HG03039 (cell line): ENCODE measurements around the gene SEL1L3.
"Not testable (repeated sequence)": the region's sequence is repeated elsewhere in the genome, so short reads cannot be mapped to it uniquely, and the experiment has no call there.

Source experiments
- ATAC-seq: cut with Tn5 transposase; IDR thresholded peaks from one replicate; pipeline ENCODE4 v1.9.1; 2021; ENCODE audit warnings: mild to moderate bottlenecking, moderate library complexity; ENCODE audit not compliant: unreplicated experiment

The SEL1L3 gene

DNA sequence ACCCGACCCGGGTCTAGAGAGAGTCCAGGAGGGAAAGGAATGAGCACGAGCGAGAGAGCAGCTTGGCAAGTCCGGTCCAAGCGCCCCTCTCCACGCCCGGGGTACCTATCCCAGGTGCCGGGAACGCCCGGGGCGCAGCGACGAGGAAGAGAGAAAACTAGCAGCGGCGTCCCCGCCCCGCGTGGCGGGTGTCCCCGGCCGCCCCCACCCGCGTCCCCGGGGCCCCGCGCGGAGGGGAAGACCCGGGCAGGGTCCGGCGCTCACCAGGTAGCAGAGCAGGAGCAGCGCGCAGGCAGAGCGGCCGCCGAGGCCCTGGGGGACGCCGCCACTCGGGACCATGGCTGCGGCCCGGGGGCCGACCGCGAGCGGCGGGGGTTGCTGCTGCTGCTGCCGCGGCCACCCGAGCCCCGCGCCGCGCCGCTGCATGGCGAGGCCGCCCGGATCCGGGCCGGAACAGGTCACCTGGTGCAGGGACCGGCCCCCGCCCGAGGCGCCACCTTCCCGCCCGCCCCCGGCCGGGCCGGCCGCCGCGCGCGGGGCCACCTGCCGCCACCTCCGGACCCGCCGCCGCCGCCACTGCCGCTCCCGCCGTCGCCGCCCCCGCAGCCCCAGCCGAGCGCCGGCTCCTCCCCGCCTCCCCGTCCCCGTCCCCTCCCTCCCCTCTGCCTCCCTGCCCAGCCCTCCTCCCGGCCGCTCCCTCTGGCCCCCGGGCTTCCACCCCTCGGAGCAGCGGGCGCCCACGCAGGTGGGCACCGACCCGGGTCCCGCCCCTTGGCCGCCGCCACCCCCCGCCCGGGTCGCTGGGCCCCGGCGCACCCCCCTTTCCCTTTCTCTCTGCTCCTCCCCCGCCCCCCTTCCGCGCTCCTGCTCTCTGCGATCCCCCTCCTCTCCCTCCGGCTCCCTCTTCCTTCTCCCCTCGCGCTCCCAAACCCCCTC is at the start of gene SEL1L3:
SEL1L3 (minus strand) TSS at position 578 of the 936 bp plus-strand sequence; CDS start at position 426, 152 bp downstream.
- ATAC-seq = peak; percentile 55

DNA sequence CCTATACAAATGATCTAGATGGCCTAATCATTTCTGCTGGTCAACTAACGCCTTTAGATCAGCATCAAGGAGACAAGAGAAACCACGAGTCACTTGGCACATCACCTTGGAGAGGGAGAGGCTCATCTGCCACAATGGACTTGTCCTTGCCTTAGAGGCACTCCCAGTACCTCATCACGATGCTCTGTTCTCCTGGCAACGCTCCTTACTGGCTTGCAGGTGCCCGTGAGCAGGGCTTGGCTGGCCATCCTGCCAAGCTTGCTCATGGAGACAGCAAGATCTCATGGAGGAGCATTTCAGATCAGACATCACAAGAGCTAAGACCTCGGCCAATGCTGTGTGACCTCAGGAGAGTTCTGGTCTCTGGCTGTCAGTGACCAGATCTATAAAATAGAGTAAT is 48.6 kb upstream of the SEL1L3 start:
- ATAC-seq = no peak

DNA sequence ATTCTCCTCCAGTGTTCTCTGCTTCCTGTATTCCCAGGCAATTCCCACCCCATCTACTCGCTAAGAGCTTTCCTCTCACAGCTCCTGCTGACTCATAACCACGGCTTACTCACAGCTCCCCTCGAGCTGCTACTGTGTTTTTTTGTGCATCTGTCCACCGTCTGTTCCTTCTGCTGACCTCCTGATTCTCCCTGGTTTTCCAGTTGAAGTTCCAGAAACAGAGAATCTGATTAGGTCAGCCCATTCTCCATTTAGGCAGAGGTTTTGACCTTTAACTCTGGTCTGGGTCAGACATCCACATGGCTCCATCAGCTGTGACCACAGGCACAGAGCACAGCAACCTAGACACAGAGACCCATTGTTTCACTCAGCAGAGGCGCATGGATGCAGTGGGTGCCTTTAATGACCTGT is 45.7 kb upstream of the SEL1L3 start:
- ATAC-seq = no peak

DNA sequence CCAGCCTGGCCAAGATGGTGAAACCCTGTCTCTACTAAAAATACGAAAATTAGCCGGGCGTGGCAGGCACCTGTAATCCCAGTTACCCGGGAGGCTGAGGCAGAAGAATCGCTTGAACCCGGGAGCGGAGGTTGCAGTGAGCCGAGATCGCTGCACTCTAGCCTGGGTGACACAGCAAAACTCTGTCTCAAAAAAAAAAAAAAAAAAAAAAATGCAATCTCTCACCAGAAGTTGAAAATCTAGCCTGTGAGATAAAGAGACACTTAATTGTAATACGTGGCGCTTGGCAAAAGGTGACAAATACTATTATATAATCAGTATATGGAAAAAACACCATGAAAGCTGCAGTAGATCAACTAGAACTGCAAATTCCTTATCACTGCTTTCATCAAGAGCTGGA is 43.3 kb upstream of the SEL1L3 start:
- ATAC-seq = not testable (repeated sequence)

DNA sequence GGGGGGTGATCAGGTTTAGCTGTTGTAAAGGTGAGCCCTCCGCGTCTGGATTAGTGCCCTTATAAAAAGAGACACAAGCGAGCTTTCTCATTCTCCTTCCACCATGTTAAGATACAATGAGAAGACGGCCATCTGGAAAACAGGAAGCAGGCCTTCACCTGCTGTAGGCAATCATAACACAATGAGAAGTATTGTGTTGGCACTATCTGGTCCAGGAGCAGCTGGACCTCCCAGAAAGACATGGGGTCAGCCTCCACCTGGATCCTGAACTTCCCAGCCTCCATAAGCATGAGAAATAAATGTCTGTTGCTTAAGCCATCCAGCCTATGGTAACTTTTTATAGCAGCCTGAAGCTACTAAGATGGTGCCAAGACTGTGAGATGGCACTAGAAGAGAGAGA is 42.6 kb upstream of the SEL1L3 start:
- ATAC-seq = no peak

DNA sequence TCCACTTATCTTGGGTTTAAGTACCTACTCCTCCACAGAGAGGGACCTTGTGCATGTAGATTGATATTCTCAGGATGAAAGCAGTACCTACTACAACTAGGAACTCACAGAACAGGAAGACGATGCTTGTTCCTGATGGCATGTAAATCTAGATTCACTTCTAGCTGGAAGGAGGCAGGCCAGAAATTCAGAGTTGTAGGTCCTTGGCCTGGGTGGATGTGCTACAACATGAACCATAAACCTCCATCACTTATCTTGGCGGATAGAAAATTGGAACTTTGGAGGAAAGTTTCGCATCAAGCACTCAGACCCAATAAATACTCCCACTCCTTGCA is 41.9 kb upstream of the SEL1L3 start:
- no peak for ATAC-seq

DNA sequence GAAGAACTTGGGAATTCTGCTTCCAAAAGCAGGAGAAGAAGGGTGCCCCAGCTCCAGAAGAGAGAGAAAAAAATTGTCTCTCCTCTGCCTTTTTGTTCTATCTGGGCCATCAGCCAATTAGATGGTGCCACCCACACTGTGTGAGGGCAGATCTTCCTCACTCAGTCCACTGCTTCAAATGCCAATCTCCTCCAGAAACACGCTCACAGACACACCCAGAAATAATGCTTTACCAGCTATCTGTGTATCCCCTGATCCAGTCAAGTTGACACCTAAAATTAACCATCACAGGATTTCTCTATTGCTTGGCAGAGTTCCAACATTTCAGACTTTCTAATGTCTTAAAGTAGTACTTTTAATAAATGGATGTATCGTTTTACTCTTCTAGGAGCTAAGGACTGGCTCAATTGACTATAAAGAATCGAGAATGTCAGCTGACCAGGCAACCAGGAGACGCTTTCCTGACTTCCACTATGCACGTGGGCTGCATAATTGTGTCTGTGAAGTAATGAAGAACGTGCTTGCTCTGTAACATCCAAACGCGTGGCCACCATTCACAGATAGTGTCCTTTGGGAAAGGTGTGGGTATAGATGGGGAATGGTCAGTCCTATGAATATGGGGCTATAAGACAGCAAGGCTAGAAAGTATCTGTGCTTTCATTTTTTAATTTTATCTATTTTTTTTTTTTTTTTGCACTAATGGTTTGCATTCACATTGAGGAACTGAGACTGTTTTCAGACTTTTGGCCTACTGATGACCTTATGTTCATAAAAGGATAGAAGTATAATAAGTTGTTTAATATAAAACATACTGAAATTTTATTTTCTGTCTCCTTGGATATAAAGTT is 41.3 kb upstream of the SEL1L3 start:
- ATAC-seq = no peak

DNA sequence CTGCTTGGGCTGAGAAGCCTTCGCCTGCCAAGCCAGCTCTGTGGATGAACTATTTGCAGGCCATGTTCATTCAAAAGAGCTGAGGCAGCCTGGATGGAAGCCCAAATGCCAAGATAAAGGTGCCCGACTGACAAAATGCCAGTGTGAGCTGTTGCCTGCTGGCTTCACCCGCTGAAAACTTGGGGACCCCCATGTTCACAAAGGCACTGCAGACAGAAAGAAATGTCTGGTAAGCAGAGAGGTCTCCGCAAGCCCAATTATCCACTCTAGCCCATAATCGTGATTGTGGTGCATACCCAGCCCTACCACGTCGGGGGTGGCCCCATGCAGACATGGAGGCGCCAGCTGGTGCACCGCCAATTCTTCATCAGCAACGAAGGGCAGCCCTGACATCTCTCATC is 38.2 kb upstream of the SEL1L3 start:
- no peak for ATAC-seq

DNA sequence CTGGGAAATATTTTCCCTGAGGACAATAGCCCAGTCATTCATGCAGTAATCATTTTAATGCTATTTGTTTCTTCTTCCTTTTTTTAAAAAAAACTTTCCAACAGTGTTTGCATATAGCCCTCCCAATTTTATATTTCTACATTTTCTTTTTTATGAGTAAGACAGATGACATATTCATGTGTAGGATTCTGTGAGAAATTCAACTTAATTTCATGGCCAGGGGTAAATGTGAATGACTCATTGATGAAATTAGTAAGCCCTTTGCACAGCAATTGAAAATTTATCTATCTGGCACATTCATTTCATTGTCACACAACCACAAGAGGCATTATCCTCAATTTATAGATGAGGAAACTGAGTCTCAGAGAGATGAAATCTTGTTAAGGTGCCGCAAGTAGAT is 37.5 kb upstream of the SEL1L3 start:
- no peak for ATAC-seq

DNA sequence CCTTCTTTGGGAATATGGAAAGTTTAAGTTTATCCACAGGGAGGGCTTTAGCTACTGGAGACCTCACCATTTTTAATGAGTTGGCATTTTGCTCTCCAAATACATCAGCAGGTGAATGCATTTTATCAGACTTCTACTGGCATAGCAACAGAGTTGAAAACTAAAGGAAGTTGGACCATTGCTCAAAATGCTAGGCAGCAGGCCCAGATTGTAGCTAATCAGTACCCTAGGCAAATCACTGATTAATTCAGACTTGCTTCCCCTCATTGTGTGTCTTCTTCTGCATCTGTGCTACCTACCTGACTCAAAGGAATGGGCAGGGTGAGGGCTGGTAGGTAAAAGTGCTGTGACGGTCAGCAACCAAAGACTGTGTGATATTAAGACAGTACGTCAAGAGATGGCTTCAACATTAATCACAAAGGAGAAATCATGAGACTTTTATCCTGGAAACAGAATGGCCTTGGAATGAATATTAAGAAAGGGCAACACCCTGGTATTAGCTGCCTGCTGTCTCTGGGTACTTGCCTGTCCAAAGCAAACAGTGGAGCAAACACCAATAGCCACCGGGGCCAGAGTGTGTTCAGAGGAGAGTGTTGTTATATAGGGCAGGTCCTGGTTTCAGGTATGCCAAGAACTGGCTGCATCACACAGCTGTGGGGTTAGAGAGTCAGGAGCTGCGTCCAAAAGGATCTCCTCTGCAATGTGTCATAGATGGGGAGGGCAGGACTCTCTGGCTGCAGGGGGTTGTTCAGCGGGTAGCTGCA is 34.2 kb upstream of the SEL1L3 start:
- no peak for ATAC-seq

DNA sequence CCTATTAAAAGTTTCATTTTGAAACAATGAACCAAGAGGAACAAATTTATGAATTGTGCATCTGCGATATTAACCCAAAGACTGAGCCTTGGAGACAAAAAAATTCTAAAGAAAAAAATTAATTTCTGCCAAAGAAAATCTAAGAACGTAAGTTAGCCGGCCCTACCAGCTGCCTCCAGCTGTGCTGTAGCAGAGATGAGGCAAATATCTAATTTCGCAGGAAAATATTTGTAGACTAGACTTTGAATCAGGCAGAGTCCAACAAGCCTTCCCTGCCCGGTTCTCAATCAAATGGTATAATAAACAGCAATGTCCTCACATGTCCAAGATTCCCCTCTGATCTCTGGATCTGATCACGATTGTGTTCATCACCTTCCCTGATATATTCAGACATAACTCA is 30.0 kb upstream of the SEL1L3 start:
- no peak for ATAC-seq

DNA sequence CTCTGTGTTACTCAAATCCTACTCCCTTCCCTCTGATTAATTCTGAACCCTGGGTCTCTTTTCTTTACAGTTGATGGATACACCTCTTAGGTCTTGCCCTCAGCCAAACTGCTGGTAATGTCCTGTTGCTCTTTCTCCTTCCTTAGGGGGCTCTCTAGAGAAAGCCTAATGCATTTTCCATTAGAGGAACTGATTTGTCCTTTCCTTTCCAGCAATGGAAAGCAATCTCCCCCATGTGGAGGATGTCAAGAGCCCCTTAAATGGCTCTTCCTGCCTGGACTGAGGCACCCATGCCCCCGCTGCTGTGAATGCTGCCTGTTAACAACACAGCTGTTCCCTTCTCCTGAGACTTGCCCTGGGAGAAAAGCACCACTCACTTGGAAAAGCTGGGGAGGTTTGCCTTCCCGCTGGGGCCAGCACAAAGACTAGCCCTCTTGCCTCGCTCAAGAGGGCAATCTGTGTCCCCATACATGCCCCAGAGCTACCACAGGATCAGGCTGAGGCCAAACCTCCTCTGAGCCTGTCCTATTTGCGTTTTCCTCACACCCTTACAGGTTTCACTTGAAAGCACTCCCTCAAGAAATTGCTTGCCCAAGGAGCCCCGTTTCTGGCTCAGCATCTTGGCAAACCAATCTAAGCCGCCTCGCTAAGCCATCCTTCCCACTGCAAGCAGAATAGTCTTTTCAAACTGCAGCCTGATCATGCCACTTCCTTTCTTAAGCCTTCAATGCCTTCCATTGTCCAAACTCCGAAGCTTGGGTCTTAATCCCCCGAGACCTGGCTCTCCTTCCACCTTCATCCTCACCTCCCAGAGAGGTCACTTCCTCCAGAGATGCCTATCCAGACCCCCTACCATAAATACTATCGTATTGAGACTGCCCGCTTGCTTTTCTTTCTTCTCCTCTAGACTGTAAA is 28.0 kb upstream of the SEL1L3 start:
- no peak for ATAC-seq

DNA sequence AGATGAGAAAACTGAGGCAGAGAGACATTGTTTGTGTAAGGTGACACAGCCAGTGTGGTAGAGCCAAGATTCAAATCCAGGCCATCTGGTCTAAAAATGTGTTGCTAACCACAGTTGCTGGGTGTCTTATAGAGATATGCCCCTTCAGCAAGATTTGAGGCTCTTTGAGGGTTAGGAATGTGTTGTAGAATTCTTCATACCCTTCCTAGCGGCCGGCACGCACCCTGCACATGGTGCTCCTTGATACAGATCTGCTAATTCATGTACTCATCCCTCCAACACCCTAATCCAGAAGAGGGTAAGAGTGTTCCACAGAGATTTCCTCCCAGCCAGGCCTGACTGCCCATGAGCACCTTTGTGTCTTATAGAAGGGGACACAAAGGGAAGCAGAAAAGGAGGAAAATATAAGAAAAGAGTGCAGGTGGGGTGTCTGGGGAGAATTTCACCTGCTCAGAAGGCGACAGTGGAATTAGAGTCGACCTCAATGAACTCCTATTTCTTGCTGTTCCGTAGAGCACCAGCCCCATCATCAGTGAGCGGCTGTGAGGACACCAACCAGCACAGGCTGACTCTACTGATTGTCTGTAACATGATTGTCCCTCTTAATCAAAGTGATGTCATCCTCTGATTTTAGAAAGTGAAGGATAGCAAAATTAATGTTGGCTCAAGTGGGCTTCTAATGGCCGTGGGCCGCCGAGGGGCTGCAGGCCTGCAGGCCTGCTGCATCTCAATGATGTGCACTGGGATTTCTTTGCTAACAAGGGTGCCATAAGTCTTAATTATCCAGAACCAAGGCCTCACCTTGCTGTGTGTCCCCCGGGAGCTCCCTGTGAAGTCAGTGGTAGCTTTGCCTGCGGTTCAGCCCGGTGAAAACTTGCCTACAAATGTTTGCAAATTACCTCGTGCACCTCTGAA is 27.1 kb upstream of the SEL1L3 start:
- ATAC-seq = no peak

DNA sequence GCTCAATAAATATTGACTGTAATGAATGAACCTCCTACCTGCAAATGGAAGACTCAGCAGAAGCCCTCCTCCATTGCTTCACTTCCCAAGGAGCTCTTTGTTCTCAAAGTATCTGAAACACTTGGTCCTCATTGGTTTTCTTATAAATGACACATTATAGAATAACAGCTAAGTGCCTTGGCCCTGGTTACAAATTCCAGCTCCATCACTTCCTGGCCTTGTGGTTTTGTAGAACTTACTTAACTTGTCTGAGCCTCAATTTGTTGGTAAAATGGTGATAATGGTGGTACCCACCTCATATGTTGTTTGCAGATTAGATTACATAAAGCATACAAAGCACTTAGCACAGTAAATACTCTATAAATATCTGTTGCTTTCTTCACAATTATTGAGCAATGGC is 26.0 kb upstream of the SEL1L3 start:
- ATAC-seq = no peak

DNA sequence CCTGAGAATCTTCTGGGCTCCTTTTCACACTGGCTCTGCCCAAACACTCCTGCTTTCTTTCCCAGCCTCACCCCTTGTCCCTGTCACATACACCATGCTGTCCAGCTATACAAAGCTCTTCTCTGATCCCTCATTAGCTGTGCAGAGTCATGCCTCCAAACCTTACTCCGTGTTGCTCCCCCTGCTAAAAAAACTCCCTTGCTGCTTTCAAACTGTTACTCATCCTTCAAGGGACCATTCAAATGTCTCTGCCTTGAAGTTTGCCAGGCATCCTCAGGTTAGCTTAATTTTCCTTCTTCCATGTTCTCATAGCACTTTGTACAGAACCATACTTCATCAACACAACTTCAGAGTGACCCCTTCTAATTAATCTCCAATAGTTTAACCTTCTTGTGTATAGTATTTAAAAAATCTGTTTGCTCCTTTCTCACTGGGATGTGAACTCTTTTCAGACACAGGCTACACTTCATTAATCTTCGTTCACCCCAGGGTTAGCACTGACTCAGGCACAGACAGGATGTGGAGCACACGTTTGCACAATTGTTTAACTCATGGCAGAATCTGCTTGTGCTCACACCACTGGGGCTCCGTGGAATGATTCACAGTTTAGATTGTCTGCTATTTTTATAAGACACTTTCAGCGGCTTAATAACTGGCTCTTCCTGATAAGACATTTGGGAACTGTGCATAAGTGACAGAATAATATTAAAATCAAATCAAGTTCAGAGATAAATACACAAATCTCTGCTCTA is 21.4 kb upstream of the SEL1L3 start:
- ATAC-seq = no peak

DNA sequence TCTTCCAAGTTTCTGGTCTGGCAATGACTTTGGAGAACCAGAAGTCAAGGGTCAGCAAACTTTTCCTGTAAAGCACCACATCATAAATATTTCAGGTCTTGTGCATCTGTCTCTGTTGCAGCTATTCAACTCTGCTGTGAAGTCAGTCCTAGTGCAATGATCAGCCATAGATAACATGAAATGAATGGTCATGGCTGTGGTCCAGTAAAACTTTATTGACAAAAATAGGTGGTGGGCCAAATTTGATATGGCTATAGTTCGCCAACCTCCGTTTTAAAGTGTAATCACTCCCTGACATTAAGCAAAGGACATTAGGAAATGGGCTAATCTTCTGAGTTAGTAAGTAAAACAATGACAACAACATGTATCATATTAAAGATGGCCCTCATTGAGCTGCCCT is 20.8 kb upstream of the SEL1L3 start:
- no peak for ATAC-seq

DNA sequence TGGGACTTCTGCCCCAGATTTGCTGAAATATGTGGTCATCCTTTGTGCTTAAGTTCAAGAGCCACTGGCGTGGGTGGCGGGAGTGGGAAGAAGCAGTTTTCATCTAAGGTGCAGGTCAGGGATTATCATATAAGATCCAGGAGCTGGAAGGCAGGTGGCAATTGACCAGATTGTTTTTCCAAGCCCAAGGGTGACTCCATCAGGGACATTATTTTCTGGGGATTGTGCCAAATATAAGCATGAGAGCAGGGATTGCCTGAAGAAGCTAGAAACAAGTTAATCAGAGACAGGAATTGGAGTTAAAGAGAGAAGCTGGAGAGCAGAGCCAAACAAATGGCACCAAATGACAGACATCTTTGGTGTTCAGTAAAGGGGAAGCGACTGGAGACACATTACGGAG is 19.4 kb upstream of the SEL1L3 start:
- ATAC-seq = no peak

DNA sequence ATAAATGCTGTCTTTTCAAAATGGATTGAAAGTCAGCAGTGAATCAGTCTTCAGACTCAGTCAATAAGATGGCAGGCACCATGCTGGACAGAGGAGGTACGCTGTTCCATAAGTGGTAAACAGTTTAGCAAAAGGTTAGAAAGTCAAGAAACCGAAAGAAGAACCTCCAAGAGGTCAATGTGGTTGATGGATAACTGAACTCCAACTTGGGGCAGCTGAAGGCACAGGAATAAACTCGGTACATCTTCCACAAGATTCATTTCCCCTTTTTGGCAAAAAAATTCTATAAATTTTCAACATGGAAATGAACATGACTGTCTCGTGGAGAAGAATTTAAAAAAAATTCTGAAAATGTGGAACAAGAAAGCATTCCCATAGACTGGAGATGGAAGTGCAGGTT is 18.4 kb upstream of the SEL1L3 start:
- ATAC-seq = no peak
